GM18498 (cell line): ENCODE data around the gene UNC5C.

Experiments
- ATAC-seq: cut with Tn5 transposase; IDR thresholded peaks from one replicate; pipeline ENCODE4 v1.9.1; 2021; ENCODE audit warnings: mild to moderate bottlenecking, moderate library complexity; ENCODE audit not compliant: unreplicated experiment

Gene UNC5C

DNA sequence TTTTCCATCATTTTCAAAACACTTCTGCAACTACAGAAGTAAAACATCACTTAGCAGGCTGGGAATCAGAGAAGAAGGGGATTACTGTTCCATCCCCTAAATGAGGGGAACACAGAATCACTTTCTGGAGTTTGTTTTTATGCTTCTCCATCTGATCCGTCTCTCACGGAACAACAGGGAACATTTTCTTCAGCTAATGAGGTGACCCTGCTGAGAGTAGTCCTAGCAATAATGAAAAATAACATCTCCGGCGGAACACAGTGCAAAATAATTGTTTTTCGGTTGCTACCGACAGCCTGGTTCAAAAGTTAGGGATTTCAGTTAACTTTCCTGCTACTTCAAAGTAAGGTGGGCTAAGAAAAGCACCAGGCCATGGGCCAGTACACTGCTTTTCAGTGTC, 322.9 kb downstream of the UNC5C start:
- ATAC-seq: no peak

DNA sequence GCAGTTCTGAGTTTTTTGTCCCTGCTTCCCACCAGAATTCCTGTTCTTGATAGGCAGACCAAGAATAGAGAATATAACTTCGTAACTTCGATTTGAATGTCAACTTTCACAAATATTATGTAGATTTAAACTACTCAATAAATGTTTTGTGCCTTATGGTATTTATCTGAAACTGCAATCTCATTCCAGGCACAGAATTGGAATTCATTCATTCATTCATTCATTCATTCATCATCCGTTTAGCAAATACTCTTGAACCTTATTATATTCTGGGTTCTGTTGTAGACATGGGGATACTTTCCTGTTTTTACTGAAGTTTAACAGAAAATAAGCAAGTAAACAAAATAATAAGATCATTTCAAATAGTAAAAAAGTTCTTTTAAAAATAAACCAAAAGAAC, 324.4 kb downstream of the UNC5C start:
- no peak for ATAC-seq

DNA sequence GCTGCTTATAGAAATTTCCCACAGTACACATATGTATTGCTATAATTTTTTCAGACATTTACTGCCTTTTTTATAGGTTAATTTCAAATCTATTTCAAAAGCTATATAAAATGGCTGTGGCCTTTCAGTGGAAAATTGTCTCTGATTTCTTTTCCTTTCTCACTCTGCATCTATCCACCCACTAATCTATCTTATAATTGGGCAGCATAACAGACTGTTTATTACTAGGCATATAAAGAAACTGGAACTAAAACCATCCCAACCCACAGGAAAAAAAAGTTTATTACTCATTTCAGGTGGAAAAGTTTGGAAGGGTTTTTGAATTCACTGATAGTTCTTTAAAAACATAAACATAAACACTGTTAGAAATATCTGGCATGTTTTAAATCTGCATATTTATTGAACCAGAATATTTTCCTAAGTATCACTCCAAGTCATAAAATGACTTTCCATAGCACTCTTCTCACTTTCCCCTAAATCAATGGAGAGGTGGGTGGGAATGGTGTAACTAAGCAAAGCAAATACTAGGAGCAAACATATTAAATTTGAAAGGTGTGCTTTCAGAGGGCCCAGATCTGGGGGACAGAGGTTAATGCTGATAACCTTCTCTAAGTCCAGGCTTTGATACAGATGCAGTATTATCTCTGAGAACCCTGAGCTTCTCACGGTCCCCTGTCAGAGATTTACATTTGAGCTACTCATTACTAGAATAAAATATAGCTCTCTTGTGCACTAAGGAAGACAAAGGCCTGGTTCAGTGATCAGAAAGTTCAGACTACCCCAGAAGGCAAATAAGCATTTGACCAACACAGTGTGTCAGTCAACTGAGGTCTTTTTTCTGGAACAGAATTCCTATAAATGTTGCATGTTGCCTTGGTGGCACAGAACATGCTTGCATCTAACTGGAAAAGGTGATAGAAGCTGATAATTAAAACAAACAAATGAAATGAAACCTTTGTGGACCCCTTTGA, 328.3 kb downstream of the UNC5C start:
- ATAC-seq: no peak

DNA sequence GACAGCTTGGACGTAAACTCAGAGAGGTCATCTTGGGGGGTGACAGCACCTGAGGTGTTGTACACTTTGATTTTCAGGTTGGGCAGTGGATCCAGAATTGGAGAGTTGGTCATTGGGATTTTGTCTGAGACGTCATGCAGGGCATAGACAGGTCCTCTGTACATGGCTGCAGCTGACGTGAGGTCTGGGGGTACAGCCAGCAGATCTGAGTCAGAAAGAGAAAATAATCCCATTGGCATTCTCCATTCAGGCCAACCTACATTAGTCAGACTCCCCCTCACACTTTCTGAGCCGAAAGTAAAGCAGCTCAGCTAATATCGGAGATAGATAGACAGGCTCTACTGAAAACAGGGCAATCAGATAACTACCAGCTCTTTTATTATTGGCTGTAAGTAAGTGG, 329.7 kb downstream of the UNC5C start:
- no peak for ATAC-seq

DNA sequence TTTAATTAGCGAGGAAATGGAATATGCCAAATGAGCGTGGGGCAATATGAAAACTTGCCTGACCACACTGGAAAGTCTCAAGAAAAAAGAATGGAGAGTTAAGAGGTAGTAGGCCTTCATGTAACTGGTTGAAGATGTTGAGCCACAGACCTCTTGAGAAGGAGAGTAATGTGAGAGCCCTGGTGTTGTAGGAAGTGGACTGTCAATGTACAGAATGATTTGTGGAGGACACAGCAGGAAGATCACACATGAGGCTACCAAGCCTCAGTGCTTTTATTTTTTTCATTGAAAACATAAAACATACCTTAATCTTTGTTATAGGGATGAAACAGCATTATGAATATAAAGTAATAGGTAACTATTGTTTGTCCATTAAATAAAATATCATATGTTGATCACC, 331.6 kb downstream of the UNC5C start:
- no peak for ATAC-seq

DNA sequence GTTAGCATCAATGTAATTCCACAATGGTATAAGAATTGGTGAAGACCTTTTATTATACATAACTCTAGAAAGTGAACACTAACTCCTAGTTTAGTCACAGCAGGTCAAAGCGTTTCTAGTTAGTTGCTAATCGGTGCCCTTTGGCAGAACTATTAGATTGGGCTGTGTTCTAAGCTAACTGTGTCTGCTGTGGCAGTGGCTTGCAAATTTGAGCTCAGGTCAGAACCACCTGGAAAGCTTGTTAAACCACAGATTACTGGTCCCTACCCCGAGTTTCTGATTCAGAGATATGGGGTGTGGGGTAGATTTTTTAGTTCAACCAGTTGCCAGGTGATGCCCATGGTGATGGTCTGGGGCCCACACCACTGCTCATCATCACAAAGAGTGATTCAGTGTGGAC, 332.1 kb downstream of the UNC5C start:
- ATAC-seq: no peak

DNA sequence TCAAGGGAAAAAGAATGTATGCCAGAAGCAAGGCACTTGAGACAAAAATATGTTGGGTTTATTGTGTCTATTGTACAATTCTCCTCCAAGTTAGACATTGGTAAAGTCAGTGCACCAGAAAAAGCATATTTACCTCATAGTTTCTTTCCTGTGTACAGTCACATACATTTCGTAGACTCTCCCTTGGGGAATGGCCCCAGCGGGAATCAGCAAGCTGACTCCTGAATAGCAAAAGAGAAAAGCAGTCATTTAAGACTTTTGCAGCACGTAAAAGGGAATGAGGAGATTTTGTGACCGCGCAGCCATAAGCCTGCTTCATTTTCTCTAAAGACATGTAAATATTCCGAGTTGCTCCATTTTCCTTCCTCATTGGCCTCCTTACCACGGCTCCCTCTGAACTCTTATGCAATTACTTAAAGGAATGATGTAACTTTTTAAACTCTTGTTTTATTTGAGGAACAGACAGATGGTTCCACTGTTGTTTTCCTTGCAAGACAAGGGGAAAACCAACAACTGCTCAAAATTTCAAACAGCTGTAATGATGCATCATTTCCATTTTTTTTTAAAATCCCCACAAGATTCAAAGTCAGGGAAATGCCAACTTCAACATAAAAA, 332.7 kb downstream of the UNC5C start:
- no peak for ATAC-seq

DNA sequence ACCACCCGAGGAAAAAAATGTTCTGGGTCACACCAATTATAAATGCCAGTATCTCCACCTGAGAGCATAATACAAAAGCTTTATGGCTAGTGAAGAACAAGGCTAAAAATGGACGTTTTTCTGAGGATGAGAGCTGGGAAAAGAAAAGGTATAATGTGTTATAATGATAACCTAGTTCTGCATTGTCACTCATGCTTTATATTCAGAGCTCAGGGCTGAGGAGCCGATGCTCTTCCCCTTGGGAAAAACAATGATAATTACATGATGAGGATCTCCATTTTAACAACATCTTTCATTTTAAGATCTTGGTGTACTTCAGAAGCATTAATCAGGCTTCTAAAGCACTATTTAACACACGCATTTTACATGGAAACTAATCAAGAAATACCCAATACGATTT, 333.7 kb downstream of the UNC5C start:
- ATAC-seq: no peak

DNA sequence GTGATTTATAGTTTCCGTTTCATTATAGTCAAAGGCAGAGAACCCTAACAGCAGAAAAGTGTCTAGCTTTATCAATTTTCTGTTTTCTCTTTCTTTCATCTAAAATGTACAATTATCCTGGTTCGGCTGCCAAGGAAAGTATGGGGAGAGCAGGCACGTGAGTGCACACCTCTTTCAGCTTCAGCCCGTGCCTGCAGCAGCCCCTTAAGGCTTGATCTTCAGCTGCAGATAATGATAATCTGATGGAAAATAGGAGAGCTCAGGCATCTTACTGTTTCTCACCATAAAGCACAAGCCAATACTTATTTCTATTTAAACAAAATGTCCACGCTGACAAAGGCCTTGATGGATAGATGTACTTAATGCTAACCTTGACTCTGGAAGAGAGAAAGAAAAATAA, 334.4 kb downstream of the UNC5C start:
- no peak for ATAC-seq

DNA sequence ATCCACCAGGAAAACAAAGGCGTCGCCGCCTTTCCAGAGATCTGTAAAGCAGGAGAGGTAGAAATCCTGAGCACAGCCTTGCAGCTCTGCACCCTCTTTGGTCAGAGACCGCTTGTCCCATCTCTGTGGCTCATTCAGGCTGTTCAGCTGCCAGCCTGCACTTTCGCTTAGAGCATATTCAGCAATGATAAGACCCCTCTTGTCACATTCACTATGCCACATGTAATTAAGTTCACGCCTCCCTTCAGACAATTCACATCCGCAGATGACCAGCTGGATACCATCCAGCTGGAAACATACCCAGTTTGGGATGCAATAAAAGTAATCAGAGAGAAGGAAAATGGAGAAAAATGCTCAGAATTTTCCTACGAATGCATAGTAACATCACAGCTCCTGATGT, 335.4 kb downstream of the UNC5C start:
- no peak for ATAC-seq

DNA sequence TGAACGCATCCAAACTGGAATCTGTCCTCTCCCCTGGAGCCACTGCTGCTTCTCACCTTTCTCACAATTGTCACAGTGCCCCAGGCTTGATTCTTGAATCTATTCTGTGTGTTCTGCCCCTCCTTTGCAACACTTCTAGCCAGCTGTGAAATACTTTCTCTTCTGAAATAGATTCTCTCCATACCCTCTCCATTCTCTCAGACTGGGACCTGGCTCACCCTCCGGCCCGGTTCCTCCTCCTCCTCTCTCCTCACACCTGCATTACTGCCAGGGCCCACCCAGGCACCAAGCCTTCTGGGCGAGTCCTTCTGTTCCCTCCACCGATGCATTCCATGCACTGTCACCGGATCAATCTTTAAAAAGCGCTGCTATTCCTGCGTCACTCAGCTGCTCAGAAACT, 336.1 kb downstream of the UNC5C start:
- no peak for ATAC-seq

DNA sequence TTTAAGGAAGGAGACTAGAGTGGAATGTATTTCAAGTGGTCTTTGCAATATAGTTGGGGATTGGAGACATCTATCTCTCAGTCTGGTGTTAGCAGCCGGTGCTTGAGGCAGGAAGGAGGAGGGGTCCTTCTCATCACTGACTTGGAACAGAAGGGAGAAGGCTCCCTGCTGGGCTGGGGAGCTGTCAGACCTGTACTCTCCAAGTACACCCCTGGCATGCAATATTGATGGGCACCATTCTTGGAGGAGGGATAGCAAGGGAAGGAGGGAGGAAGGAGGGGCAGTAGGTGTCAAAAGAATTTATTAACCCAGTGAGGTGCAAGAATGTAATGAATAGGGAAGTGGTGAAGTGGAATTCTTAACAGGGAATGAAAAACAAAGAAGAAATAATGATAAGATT, 338.8 kb downstream of the UNC5C start:
- no peak for ATAC-seq

DNA sequence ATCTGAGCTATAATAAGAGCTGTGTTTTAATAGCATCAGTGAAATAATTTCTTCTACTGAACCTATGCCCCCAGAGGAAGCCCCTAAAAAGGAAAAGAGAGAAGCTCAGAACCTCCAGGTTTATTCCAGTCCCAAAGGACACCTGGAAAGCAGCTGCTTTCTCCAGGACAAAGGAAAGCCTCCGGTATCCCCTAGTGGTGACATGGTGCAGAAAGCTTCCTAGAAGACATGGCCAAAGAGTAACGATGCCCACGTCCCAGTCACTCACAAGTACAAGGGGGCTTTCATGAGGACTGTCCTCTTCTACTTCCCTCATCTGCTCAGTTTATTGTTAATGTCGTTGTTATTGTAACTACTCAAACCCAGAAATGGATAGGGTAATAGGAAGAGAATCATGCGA, 343.9 kb downstream of the UNC5C start:
- no peak for ATAC-seq

DNA sequence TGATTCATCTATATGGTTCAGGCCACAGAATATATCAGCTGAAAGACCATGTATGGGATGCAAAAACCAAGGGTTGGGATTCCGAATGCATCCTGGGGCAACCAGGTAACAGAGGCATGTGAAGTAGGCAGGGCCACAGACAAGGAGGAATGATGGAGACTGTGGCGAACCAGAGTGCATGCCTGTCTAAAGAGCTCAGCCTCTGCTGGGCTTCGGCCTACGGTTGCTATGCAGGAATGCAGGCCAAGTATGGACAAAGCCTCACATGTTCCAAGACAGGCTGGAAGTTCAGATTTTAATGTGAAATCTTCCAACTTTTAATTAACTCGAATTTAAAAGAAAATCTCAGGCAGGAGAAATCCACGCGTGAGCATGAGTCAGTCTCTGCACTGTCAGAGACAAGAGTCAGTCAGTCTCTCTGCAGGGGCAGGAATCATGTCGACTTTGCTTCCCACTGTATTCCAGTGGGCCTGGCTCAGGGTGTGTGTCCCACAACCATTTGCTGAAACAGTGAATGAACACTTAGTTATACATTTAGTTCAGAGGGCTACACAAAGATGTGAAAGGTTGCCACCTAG, 344.4 kb downstream of the UNC5C start:
- ATAC-seq: no peak

DNA sequence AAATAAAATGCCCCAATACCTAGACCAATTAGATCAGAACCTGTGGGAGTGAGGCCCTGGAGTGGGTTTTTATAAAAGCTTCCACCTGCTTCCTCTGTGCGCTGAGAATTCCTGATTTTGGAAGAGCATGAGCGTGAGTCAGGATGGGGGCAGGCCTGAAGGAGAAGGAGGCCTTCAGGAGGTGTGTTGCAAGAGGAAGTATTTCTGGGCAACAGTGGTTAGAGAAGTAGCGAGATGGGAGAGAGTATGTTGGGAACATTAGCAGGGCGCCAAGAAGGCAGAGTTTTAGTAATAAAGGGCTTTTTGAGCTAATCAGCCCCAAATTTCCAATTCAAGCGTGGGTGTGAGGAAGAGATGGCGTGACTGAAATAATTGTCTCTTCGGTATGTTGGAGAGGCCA, 349.8 kb downstream of the UNC5C start:
- ATAC-seq: no peak

DNA sequence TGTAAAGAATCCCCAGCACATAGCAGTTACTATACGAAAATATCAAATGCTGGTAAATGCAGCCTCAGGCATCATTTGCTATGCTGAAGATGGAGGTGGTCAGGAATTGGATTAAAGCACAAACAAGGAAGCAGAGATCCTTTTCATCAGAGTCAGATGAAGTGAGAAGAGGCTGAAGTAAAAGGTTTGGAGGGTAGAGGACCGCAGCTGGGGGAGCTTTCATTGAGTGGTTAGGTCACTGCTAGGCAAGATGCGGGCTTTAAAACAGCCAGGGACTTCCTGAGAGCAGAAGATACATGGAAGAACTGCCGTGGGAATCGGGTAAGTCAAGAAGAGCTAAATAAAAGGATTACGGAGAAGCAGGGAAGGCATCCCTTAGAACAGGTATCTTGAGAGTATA, 351.4 kb downstream of the UNC5C start:
- ATAC-seq: no peak

DNA sequence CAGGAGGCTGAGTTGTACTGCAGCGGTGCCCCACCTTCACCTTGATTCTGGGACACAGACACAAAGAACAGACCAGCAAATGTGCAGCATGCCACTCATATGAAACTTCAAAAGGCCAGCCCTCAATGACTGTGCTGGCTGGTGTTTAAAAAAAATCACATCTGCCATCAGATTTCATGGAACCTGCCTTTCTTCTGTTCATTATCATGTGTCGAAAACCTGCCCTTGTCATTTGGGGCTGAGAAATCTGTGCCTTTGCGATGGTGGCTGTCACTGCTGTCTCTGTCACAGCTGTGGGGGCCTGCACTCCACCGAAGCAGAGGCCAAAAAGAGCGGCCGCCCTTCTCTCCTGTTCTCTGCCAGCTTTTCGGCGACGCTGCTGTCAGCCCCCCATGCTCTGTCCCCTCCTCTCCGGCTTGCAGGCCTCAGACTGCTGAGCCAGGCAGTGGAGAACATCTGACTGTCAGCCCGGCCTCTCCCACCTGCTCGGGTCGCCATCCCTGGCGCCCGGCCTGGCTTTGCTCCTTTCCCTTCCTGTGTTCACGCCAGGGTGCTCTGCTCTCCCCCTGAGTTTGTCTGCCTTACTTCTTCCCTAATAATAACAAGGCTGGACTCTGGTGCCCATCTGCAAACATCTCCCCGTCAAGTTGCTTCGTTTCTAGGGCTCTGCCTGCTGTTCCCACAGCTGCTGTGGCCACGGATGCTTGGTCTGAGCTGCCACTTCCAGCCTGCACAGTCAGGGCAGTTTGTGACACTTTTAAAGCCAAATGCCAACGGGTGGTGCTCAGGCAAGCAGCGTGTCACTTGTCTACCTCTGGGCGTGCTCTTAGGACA, 355.2 kb downstream of the UNC5C start:
- ATAC-seq: no peak

DNA sequence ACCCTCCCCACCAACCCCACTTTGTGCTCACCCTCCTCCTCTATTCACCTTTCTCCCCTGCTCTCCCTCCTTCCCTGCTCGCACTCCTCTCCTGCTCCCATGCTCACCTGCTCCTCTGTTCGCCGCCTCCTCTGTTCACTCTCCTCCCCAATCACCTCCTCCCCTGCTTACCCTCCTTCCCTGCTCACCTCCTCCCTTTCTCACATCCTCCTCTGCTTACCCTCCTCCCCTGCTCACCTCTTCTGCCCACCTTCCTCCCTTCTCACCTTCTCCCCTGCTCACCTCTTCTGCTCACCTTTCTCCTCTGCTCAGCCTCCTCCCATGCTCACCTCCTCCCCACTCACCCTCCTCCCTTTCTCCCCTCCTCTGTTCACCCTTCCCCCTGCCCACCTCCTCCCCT, 357.2 kb downstream of the UNC5C start:
- no peak for ATAC-seq

DNA sequence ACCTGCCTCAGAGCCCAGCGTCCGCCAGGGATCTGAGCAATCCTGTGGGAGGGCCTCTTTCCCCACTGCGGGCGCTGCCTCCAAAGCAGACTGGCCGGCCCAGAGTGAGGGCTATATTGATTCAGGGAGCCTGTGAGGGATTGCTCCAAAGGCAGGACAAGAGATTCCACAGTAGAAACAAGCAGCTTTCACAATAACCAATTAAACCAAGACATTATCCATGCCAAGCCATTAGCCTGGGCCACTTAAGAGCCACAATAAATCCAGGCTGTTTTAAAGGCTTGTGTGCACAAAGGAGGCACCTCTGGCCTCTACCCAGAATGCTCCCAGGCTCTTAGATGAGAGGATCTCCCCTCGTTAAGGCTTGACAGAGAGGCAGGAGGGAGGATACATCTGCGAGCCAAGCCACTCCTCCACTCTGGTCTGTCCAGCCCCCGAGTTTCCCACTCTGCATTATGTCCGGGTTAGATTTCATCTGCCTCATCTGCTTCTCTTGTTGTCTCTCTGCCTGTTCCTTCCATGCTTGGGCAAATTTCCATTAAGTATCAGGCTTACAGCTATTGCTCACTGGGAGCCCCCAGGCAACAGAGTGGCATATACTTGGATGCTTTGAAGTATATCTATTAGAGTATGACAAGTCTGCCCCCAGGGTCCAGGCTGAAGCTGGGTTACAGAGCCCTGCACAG, 357.9 kb downstream of the UNC5C start:
- no peak for ATAC-seq

DNA sequence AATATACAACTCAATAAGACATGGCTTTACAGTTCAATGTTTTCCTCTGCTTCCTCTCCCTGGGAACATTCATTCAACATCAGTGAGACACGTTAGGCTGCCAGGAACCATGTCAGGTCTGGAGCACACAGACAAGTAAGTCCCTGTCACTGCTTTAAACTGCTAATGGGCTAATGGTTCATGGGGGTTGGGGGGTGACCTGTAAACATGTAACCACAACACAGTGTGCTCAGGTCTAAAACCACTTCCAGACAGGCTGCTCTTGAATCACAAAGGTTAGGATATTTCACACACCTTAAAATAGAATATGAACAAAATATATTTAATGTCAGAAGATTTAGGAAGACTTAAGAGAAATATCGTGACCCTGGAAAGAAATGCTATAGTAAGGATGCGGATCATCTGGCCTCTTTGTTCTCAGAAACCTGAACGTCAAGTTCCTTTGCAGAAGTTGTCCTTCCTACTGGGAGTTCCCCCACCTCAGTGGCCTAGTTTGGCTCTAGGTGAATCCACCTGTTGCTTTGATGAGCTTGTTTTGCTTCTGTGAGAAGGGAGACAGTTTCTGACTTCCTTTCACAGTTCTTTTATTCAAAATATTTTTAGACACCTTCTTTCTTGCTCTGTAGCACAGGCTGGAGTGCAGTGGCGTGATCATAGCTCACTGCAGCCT, 359.9 kb downstream of the UNC5C start:
- no peak for ATAC-seq
